GM19099 (cell line): ENCODE measurements around the gene KHDC3L.

Experiments used
- POLR2A ChIP-seq: IDR thresholded peaks from 3 replicates; pipeline ENCODE4 v1.6.1; 2011; ENCODE audit warnings: low read depth; ENCODE audit not compliant: insufficient read length; ENCODE audit errors: extremely low read depth

KHDC3L gene

DNA sequence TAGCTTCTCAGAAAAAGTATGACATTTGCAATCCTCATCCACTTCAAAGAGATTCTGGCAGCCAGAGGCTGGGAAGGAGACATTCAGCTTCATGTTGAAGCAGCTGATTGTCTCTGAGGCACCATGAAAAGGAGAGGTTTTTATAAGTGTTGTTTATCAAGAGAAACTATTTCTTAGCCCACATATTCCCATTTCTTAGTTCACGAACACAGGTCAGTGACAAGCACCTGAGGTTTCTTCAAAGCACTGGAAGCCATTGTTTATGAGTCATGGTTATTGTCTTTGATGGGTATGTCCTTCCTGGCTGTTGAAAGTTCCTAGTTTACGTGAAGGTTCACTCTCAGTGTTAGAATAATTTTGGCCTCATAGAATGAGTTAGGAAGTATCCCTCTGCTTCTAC, 29.2 kb downstream of the KHDC3L start:
- TF ChIP-seq POLR2A = no peak

DNA sequence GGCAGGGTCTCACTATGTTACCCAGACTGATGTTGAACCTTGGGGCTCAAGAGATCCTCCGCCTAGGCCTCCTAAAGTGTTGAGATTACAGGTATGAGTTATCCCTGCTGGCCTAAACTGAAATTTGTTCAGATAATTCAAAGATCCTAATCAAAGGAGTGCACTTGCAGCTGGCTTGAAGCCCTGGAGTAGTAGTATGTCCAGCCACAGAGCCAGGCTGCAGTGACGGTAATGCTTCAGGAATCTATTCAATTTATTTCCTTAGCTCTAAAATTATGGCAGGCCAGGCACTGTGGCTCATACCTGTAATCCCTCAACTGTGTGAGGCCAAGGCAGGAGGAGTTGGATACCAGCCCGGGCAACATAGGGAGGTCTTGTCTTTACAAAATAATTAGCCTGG, 30.8 kb downstream of the KHDC3L start:
- no peak for TF ChIP-seq POLR2A

- no peak for TF ChIP-seq POLR2A
Measured at GRCh38 chr6:73394577-73395354, 32.3 kb downstream of the KHDC3L start, which contains the start of gene DDX43. TSS of gene DDX43 (plus strand) at chr6:73394828. CDS start at chr6:73394906, 78 bp downstream.

DNA sequence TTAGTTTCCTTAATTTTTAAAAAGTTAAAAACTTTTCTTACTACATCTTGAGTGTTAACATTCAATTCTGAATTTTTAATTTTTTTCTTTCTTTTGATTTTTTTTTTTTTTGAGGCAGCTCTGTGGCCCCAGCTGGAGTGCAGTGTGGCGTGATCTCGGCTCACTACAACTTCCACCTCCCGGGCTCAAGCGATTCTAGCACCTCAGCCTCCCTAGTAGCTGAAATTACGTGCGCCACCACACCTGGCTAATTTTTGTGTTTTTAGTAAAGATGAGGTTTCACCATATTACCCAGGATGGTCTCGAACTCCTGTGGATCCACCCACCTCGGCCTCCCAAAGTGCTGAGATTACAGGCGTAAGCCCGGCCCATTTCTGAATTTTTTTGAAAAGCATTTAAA, 33.4 kb downstream of the KHDC3L start:
- TF ChIP-seq POLR2A = no peak

- no peak for TF ChIP-seq POLR2A
Measured at GRCh38 chr6:73400656-73401055, 38.2 kb downstream of the KHDC3L start.

- TF ChIP-seq POLR2A = no peak
Measured at GRCh38 chr6:73409395-73409794, 46.9 kb downstream of the KHDC3L start.

- no peak for TF ChIP-seq POLR2A
Measured at GRCh38 chr6:73413102-73413501, 50.6 kb downstream of the KHDC3L start.
